Activated T-cell treated with anti-CD3 and anti-CD28 coated beads, Interleukin-2, amount 50 U/mL, for 4 hours (primary cell): ENCODE results near the gene P4HTM. TPM values are rescaled to one million over a fixed set of nuclear protein-coding genes. Genes with fewer than 3 reads are reported as not detected.

Source experiments
- ATAC-seq, 2 donors: fragments of 200-7000 bp; cut with Tn5 transposase; one replicate each; pipeline ENCODE4 v1.10.0; 2021
- DNase-seq: peaks from one replicate; pipeline ENCODE4 v3.0.0-alpha.2; 2020
- H3K27me3 Mint-ChIP-seq: one replicate; pipeline ENCODE4 v1.8.0; 2021; ENCODE audit warnings: low read depth, mixed read lengths
- H3K36me3 Mint-ChIP-seq: one replicate; pipeline ENCODE4 v1.8.0; 2022; ENCODE audit warnings: mixed read lengths; ENCODE audit not compliant: insufficient read depth
- H3K4me1 Mint-ChIP-seq: one replicate; pipeline ENCODE4 v1.8.0; 2021; ENCODE audit warnings: low read depth, mixed read lengths
- H3K4me3 Mint-ChIP-seq: one replicate; pipeline ENCODE4 v1.8.0; 2021; ENCODE audit warnings: mild to moderate bottlenecking, moderate library complexity, mixed read lengths
- H3K9me3 Mint-ChIP-seq: one replicate; pipeline ENCODE4 v1.8.0; 2021; ENCODE audit warnings: mixed read lengths
- total RNA-seq, 3 donors: library from RNA; stranded (reverse); gene quantifications; one replicate each; pipeline ENCODE4 v1.2.1, GENCODE V29; 2021

Gene P4HTM
- total RNA-seq, 3 donors from 2014 or later, result 25.7 to 28.2 (median 26.3) TPM

DNA sequence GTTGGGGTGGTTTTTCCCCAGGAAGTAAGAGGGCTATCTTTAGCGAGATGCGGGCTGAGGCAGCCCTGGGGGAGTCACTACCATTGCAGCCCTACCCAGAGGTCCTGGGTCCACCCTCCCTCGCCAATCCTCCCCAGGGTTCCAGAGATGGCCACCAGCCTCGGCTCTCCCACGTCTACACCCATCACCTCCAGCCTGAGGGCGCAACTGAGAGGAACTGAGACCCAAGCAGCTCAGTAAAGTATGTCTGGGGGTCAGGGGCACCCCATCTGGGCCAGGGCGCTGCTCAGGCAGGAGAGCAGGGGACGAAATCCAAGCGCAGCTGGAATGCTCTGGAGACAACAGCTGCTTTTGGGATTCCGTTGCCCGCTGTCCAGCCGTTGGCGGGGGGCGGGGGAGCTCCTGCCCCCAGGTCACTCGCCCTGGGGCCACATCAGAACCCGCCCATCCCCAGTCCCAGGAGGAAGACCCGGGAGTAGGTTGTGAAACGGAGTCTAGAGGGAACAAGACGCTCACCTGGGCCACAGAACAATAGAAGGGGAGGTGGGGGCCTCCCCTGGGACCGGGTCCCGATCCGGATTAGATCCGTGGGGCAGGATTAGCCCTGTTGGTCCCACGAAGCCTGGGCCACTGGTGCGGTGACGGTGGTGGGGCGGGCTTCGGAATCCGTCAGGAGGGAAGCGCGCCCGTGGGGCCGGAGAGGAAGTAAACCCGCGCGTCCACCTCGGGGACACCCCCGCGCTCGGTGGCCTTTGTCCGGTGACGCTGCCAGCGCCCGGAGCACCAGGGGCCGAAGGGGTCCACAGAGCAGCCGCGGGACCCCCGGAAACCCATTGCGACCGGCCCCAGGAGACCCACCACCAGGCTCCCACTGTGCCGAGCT is 30.5 kb downstream of the P4HTM start:
- H3K4me3 Mint-ChIP-seq, result peak overlapping the region; percentile 95
- ATAC-seq (no peak), DNase-seq (no peak)
- H3K9me3 Mint-ChIP-seq, result no peaks in the 10 kb centered on the region
- peaks cover 29% of the 10 kb centered on the region for H3K36me3 Mint-ChIP-seq
- H3K27me3 Mint-ChIP-seq, result no peaks in the 10 kb centered on the region
- peaks cover 35% of the 10 kb centered on the region for H3K4me1 Mint-ChIP-seq

DNA sequence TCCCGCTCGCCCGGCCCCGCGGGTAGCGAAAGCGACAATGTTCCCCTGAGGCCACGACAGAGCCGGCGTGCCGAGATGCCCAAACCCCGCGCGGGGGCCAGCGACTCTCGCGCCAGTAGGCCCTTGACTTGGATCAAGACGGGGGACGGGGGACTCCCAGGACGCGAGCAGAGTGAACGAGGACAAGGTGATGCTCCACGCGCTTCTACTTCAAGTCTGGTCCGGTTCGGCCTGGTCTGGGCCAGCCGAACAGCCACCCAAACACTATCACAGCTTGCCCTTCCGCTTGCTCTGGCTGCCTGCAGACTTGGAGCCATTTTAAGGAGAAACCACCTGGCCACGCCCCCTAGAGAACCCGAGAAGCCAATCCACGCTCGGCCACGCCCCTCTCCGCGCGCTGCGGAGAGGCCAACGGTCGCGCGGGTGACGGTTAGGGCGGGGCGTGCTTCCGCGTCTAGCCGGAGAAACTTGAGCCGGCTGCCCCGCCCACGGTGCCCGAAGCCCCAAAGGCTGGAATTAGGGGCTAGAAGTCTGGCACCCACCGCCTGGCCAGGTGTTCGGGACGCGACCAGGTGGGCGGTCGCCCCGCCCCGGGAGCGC is 31.3 kb downstream of the P4HTM start:
- Mint-ChIP-seq H3K9me3 (no peaks in the 10 kb centered on the region), H3K4me3 (peak overlapping the region; percentile 95), H3K36me3 (peaks cover 29% of the 10 kb centered on the region), H3K4me1 (peaks cover 39% of the 10 kb centered on the region), H3K27me3 (no peaks in the 10 kb centered on the region)
- DNase-seq, result peak; percentile 99
- ATAC-seq, result peak; percentile 75

DNA sequence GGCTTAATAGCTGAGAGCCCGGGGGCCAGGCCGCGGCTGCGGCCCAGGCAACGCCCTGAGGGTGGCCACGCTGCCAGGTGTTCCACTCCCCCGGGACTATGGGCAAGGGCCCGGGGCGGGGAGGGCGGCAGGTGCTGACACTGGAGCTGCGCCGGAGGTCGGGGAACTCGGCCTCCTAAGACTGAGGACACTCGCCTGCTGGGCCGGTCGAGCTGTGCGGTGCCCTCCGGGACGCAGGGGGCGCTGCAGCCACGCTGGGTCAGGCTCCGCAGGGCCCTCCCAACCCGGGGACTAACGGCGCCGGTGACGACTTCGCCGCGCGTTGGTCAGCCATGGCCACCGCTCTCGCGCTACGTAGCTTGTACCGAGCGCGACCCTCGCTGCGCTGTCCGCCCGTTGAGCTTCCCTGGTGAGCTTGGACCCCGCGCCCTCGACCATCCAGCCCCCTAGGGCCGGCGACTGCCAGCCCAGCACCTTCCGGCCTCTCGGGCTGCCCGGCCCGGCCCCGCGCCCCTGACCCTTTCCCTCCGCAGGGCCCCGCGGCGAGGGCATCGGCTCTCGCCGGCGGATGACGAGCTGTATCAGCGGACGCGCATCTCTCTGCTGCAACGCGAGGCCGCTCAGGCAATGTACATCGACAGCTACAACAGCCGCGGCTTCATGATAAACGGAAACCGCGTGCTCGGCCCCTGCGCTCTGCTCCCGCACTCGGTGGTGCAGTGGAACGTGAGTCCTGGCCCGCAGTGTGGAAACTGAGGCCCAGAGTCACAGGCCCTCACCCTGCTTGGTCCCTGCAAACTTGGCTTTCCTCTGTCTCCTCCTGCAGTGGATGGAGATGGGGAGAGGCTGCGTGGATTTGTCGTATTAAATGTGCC is 32.0 kb downstream of the P4HTM start, which contains the start of gene NDUFAF3:
Gene NDUFAF3 (plus strand): TSS at position 309 of the 875 bp plus-strand sequence. CDS start 24 bp downstream, at position 333.
- ATAC-seq (peak; percentile 80 to 81), DNase-seq (peak; percentile 90)
- peak within 1 kb of the TSS; percentile 95 for H3K4me3 Mint-ChIP-seq
- H3K36me3 Mint-ChIP-seq, result peaks cover 34% of the 10 kb centered on the region
- peaks cover 43% of the 10 kb centered on the region for H3K4me1 Mint-ChIP-seq
- H3K9me3 Mint-ChIP-seq, result no peaks in the 10 kb centered on the region
- no peaks in the 10 kb centered on the region for H3K27me3 Mint-ChIP-seq

DNA sequence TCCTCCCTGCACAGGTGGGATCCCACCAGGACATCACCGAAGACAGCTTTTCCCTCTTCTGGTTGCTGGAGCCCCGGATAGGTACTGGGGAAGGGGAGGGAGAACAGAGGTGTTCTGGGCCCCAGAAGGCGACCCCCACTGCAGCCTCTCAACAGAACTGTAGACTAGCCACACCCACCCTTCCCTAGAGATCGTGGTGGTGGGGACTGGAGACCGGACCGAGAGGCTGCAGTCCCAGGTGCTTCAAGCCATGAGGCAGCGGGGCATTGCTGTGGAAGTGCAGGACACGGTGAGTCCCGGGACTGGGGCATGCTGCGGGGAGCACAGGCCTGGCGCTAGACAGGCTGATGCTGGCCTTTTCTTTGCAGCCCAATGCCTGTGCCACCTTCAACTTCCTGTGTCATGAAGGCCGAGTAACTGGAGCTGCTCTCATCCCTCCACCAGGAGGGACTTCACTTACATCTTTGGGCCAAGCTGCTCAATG is 32.7 kb downstream of the P4HTM start:
- DNase-seq, result no peak
- Mint-ChIP-seq H3K36me3 (peaks cover 37% of the 10 kb centered on the region), H3K9me3 (no peaks in the 10 kb centered on the region), H3K4me1 (peaks cover 44% of the 10 kb centered on the region), H3K4me3 (peak overlapping the region; percentile 95), H3K27me3 (no peaks in the 10 kb centered on the region)
- no peak for ATAC-seq

DNA sequence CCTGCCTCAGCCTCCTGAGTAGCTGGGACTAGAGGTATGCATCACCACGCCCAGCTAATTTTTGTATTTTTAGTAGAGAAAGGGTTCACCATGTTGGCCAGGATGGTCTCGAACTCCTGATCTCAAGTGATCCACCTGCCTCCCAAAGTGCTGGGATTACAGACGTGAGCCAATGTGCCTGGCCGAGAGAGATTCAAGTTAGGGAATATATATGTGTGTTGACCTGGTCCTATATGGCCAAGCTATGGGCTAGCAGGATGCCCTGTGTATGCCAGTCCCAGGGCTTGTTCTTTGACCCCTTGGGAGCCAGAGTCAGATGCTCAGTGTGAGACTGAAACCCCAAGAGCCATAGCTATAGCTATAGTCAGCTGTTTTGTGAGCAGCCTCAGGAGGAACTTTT is 33.7 kb downstream of the P4HTM start:
- DNase-seq, result no peak
- peaks cover 51% of the 10 kb centered on the region for H3K4me1 Mint-ChIP-seq
- no peaks in the 10 kb centered on the region for H3K27me3 Mint-ChIP-seq
- no peak for ATAC-seq
- H3K4me3 Mint-ChIP-seq, result peak overlapping the region; percentile 95
- H3K36me3 Mint-ChIP-seq, result peaks cover 43% of the 10 kb centered on the region
- H3K9me3 Mint-ChIP-seq, result no peaks in the 10 kb centered on the region

DNA sequence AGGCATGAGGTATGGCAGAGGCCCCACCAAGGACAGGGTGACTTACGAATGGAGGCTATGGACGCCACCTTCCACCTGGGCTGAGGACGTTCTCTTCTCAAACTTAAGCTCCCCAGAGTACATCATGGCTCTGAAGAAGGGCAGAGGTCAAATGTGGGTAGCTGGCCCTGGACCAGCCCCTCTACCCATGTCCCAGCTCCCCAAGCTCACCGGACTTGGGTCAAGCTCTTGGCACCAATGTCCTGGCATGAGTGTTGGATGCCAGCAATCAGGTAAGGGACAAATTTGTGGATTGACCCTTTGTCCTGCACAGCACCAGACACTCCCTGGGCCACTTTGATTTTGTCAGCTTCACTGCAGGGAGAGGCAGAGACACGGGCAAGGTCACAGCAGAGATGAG is 34.4 kb downstream of the P4HTM start:
- H3K36me3 Mint-ChIP-seq, result peaks cover 47% of the 10 kb centered on the region
- no peaks in the 10 kb centered on the region for H3K9me3 Mint-ChIP-seq
- H3K27me3 Mint-ChIP-seq, result no peaks in the 10 kb centered on the region
- peaks cover 53% of the 10 kb centered on the region for H3K4me1 Mint-ChIP-seq
- no peak overlapping the region for H3K4me3 Mint-ChIP-seq
- DNase-seq (no peak), ATAC-seq (no peak)

DNA sequence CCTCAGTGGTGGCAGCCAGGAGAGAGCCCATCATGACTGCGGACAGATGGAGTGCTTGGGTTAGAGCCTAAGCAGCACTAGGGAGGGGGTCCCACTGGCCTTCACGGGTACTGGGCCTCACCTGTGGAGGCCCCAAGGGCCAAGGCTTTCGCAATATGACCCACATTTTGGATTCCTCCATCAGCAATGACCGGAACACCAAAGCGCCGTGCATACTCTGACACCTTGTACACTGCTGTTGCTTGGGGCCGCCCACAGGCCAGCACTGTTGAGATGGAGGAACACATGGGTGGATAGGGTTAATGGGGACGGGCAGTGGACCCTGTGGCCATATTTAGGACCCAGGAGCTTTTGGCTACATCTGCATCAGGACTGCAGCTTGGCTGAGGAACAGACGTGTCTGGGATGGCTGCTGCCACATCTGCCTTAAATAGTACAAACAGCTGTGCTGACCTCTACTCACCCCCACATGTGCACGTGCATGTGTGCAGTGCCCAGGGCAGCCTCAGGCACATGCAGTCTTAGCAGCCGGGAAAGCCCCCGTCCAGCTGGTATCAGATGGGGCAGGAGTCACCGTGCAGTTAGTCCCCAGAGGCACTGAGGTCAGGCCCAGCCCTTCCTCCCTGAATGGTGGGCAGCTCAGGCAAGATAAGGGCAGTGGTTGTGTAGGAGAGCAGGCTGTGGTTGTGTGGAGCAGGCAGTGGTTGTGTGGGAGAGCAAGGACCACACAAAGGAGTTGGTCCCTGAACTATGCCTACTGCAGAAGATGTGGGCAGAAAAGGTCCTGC is 35.2 kb downstream of the P4HTM start:
- peaks cover 48% of the 10 kb centered on the region for H3K4me1 Mint-ChIP-seq
- H3K27me3 Mint-ChIP-seq, result no peaks in the 10 kb centered on the region
- H3K4me3 Mint-ChIP-seq, result no peak overlapping the region
- DNase-seq, result no peak
- H3K9me3 Mint-ChIP-seq, result no peaks in the 10 kb centered on the region
- ATAC-seq, result no peak
- H3K36me3 Mint-ChIP-seq, result peaks cover 48% of the 10 kb centered on the region

DNA sequence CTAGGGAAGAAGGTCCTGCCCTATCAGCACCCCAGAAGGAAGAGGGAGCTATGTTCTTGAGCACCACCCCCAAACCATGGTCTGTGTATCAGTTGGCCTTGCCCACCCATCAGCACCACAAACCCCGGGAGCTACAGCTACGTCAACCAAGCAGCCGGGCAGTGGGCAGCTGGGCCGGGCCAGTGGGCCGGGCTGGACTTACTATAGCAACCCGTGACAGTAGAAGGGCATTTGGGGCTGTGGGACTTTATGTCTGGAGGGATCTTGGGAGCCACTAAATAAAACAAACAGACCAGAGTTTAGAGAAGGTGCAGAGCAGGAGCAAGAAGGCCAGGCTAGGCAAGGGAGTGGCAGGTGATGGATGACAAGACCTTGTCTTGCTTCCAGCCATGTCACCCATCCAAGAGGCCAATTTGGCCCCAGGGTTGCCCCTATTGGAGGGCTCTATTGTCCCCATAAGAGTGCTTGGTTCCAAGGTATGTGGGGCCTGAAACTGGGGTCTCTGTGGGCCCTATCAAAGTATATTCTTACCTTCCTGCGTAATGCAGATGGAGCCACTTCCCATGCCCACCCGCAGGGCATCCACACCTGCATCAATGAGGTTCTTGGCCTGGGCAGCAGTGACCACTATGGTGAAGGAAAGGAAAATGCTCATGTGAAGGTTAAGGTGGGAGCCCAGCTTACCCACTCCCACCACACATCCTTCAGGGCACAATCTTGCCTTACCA is 35.9 kb downstream of the P4HTM start:
- Mint-ChIP-seq H3K4me3 (peak overlapping the region; percentile 33), H3K9me3 (no peaks in the 10 kb centered on the region), H3K36me3 (peaks cover 48% of the 10 kb centered on the region), H3K4me1 (peaks cover 46% of the 10 kb centered on the region), H3K27me3 (no peaks in the 10 kb centered on the region)
- ATAC-seq (no peak), DNase-seq (no peak)

DNA sequence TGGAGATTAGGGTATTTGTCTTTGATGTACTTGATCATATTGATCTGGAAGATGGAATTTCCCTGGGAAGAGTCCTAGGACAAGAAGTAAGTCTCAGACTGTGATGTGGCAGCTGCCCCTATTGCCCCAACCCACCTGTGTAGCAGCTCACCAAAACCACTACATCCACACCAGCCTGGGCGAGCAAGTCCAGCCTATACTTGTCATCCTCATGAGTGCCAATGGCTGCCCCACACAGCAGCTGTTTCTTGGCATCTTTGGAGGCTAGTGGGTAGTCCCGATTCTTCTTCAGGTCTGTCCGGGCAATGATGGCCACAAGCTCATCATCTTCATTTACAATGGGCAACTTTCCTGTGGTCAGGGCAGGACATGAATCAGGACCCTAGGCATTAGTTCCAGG is 36.5 kb downstream of the P4HTM start:
- Mint-ChIP-seq H3K27me3 (no peaks in the 10 kb centered on the region), H3K4me3 (no peak overlapping the region), H3K9me3 (no peaks in the 10 kb centered on the region), H3K4me1 (peaks cover 44% of the 10 kb centered on the region), H3K36me3 (peaks cover 52% of the 10 kb centered on the region)
- DNase-seq (no peak), ATAC-seq (no peak)

DNA sequence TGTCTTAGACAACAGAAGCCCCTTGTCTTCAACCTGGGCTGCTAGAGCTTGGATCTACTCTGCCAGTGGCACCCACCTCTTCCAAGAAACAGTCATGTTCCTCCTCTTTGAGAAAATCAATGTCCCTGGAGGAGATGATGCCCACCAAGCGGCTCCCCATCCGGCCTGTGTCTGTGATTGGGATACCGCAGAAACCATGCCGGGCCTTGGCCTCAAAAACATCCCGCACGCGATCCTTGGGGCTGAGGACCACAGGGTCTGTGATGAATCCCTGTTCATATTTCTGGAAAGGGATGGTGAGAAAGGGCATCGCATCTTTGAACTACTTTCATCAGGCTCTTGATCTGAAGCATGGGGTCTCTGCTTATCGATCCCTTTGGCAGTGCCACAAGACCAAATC is 37.6 kb downstream of the P4HTM start:
- Mint-ChIP-seq H3K36me3 (peaks cover 59% of the 10 kb centered on the region), H3K9me3 (no peaks in the 10 kb centered on the region), H3K4me3 (peak overlapping the region; percentile 95), H3K27me3 (no peaks in the 10 kb centered on the region), H3K4me1 (peaks cover 44% of the 10 kb centered on the region)
- ATAC-seq (no peak), DNase-seq (no peak)

DNA sequence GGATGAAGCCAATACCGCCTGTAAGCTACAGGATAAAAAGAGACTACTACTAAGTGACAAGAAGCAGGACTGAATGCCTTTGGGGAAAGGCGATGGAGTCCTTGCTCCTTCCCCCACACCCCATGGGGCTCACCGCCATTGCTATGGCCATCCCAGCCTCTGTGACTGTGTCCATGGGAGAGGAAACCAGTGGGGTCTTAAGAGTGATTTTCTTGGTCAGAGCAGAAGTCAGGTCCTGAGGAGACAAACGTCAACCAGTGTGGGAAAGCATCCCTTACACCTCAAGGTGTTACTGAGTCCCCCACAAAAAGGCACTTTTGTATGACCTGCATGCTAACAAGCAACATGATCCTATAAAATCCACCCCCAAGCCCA is 38.2 kb downstream of the P4HTM start:
- Mint-ChIP-seq H3K36me3 (peaks cover 58% of the 10 kb centered on the region), H3K4me1 (peaks cover 38% of the 10 kb centered on the region)

DNA sequence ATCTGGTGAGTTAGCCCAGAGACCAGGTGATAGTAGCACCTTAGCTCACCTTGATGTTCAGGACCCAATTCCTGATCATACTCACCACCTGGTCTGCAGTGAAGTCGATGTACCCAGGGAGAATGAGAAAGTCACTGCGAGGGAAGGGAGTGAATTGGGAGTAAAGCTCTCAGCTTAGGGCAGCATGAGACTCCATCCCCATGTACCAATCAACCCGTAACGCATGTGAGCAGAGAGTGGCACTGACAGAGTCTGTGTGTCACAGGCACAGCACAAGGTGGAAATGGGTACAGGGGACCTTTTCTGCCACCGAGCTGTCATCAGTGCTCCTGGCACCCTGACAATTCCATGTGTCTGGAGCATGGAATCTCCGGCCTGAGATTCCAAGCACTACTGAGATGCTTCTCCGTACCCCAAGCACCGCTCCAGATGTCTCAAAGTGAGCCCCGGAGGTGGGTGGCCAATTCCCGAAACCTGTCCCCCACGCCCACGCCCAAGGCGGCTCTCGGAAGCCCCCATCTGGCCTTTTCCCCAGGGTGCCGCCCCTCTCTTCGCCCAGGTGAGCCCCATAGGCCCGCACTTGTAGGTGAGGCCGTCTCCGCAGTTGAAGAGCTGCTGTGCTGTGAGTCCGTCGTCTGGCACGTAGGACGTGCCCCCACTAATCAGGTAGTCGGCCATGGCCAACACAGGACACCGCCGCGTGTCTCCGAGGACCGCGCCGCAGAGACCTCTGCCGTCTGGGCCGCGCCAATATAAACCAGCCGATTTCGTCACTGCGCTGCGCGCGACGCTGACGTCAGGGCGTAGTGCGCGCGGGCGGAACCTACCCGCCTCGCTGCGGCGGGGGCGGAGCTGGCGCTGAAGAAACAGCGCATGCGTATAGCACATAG is 38.9 kb downstream of the P4HTM start, which contains the start of gene IMPDH2:
Gene IMPDH2 (minus strand): TSS at position 726 of the 890 bp plus-strand sequence. CDS start 48 bp downstream, at position 678.
- Mint-ChIP-seq H3K4me1 (peaks cover 33% of the 10 kb centered on the region), H3K27me3 (no peaks in the 10 kb centered on the region), H3K36me3 (peaks cover 53% of the 10 kb centered on the region), H3K9me3 (no peaks in the 10 kb centered on the region), H3K4me3 (peak within 1 kb of the TSS; percentile 95)
- ATAC-seq (peak; percentile 93 to 95), DNase-seq (peak; percentile 94)

More for the DNA sequence above, 38.2 kb downstream of the P4HTM start:
- Mint-ChIP-seq H3K27me3 (no peaks in the 10 kb centered on the region), H3K4me3 (peak overlapping the region; percentile 95), H3K9me3 (no peaks in the 10 kb centered on the region)
- DNase-seq (no peak), ATAC-seq (no peak)
